ENCODE results near the gene ILF2.
"Not testable (repeated sequence)": the region's sequence is repeated elsewhere in the genome, so short reads cannot be mapped to it uniquely, and the experiment has no call there.

ILF2 gene

DNA sequence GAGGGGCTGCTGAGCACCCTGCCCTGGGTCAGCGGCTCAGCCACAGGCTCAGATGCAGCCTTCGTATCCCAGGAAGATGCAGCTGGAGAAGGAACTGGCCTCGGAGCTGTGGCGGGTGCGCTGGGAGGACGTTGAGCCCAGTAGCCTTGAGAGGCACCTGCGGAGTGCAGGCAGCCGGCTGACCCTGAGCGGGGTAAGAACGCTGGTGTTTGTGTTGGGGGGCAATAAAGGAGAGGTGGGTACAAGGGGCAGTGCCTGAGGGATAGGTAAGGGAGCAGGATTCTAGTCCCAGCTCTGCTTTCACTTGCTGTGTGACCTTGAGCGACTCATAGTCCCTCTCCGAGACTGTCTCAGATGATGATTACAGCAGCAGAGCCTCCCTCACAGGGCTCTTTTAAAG is 14.1 kb upstream of the ILF2 start:
- Histone ChIP-seq H3K27ac (no peak overlapping the region), H3K9ac (ENCODE audit: insufficient read length) (no peak overlapping the region), H3K36me3 (ENCODE audit: insufficient read depth, low read length) (no peaks in the 10 kb centered on the region), H3K4me3 (no peak overlapping the region), H3K9me3 (ENCODE audit: low read depth, low read length) (no peaks in the 10 kb centered on the region)
- TF ChIP-seq POLR2AphosphoS5 (IDR thresholded peaks at IDR 0.05; ENCODE audit: borderline replicate concordance, low read depth, low read length) (no peak), FOXP2 (optimal IDR thresholded peaks at IDR 0.05; ENCODE audit: control extremely low read depth, extremely low read length, insufficient read depth) (no peak), EZH2 (IDR thresholded peaks at IDR 0.05) (no peak)
- no peak for DNase-seq (ENCODE audit: low read depth, low spot score)

GRCh38 chr1:153683854-153684253 is 13.1 kb upstream of the ILF2 start:
- no peak overlapping the region for H3K9ac ChIP-seq (ENCODE audit: insufficient read length)
- H3K27ac ChIP-seq = no peak overlapping the region
- no peaks in the 10 kb centered on the region for H3K9me3 ChIP-seq (ENCODE audit: low read depth, low read length)
- H3K36me3 ChIP-seq (ENCODE audit: insufficient read depth, low read length) = no peaks in the 10 kb centered on the region
- H3K4me3 ChIP-seq = no peak overlapping the region
- no peak for TF ChIP-seq POLR2AphosphoS5 (IDR thresholded peaks at IDR 0.05; ENCODE audit: borderline replicate concordance, low read depth, low read length)
- no peak for TF ChIP-seq EZH2 (IDR thresholded peaks at IDR 0.05)
- TF ChIP-seq FOXP2 (optimal IDR thresholded peaks at IDR 0.05; ENCODE audit: control extremely low read depth, extremely low read length, insufficient read depth) = no peak
- no peak for DNase-seq (ENCODE audit: low read depth, low spot score)

GRCh38 chr1:153682730-153683129 is 11.9 kb upstream of the ILF2 start:
- Histone ChIP-seq H3K4me3 (no peak overlapping the region), H3K36me3 (ENCODE audit: insufficient read depth, low read length) (no peaks in the 10 kb centered on the region), H3K9ac (ENCODE audit: insufficient read length) (no peak overlapping the region), H3K27ac (no peak overlapping the region), H3K9me3 (ENCODE audit: low read depth, low read length) (no peaks in the 10 kb centered on the region)
- TF ChIP-seq POLR2AphosphoS5 (IDR thresholded peaks at IDR 0.05; ENCODE audit: borderline replicate concordance, low read depth, low read length) = no peak
- no peak for TF ChIP-seq EZH2 (IDR thresholded peaks at IDR 0.05)
- TF ChIP-seq FOXP2 (optimal IDR thresholded peaks at IDR 0.05; ENCODE audit: control extremely low read depth, extremely low read length, insufficient read depth) = no peak
- no peak for DNase-seq (ENCODE audit: low read depth, low spot score)

DNA sequence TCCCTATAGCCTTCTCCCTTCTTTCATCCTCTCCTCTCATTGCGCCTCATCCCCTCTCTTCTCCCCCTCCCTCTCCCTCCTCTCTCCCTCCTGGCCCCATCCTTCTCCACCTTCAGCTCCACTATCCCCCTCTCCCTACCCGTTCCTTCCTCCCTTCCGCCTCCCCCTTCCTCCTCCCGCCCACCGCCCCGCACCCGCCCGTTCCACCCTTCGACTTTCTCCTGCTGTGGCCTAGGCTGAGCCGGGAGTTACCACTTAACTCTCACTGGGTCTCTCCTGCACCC is 9.3 kb upstream of the ILF2 start:
- H3K4me3 ChIP-seq = peak overlapping the region; percentile 76
- H3K9ac ChIP-seq (ENCODE audit: insufficient read length) = no peak overlapping the region
- TF ChIP-seq EZH2 (IDR thresholded peaks at IDR 0.05) (no peak), FOXP2 (optimal IDR thresholded peaks at IDR 0.05; ENCODE audit: control extremely low read depth, extremely low read length, insufficient read depth) (no peak), POLR2AphosphoS5 (IDR thresholded peaks at IDR 0.05; ENCODE audit: borderline replicate concordance, low read depth, low read length) (no peak)
- DNase-seq (ENCODE audit: low read depth, low spot score) = no peak
- no peaks in the 10 kb centered on the region for H3K36me3 ChIP-seq (ENCODE audit: insufficient read depth, low read length)
- no peaks in the 10 kb centered on the region for H3K9me3 ChIP-seq (ENCODE audit: low read depth, low read length)
- no peak overlapping the region for H3K27ac ChIP-seq

DNA sequence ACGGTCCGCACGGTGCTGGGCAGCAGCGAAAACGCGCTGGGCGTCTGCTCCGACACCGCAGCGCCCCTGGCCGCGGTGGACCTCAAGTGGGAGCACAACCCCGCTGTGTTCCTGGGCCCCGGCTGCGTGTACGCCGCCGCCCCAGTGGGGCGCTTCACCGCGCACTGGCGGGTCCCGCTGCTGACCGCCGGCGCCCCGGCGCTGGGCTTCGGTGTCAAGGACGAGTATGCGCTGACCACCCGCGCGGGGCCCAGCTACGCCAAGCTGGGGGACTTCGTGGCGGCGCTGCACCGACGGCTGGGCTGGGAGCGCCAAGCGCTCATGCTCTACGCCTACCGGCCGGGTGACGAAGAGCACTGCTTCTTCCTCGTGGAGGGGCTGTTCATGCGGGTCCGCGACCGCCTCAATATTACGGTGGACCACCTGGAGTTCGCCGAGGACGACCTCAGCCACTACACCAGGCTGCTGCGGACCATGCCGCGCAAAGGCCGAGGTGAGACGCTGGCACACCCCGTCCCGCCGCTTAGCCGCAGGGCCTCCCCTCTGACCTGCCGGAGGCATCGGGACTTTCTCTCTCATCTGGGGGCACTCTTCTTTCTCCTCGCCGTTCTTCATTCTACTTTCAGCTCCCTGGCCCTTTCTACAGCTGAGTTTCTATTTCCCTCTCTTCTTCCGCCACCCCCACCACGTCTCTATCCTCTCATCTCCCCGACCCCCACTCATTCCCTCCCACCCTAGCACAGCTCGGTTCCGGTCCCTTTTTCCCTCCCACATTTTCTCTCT is 8.7 kb upstream of the ILF2 start:
- Histone ChIP-seq H3K9me3 (ENCODE audit: low read depth, low read length) (no peaks in the 10 kb centered on the region), H3K27ac (no peak overlapping the region), H3K9ac (ENCODE audit: insufficient read length) (no peak overlapping the region), H3K4me3 (peak overlapping the region; percentile 76), H3K36me3 (ENCODE audit: insufficient read depth, low read length) (no peaks in the 10 kb centered on the region)
- TF ChIP-seq EZH2 (IDR thresholded peaks at IDR 0.05) = peak; percentile 74
- no peak for TF ChIP-seq FOXP2 (optimal IDR thresholded peaks at IDR 0.05; ENCODE audit: control extremely low read depth, extremely low read length, insufficient read depth)
- DNase-seq (ENCODE audit: low read depth, low spot score) = no peak

DNA sequence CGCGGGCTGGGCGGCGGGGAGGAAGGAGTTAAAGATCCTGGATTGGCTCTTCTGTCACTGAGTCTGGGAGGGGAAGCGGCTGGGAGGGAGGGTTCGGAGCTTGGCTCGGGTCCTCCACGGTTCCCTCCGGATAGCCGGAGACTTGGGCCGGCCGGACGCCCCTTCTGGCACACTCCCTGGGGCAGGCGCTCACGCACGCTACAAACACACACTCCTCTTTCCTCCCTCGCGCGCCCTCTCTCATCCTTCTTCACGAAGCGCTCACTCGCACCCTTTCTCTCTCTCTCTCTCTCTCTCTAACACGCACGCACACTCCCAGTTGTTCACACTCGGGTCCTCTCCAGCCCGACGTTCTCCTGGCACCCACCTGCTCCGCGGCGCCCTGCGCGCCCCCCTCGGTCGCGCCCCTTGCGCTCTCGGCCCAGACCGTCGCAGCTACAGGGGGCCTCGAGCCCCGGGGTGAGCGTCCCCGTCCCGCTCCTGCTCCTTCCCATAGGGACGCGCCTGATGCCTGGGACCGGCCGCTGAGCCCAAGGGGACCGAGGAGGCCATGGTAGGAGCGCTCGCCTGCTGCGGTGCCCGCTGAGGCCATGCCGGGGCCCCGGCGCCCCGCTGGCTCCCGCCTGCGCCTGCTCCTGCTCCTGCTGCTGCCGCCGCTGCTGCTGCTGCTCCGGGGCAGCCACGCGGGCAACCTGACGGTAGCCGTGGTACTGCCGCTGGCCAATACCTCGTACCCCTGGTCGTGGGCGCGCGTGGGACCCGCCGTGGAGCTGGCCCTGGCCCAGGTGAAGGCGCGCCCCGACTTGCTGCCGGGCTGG is 7.9 kb upstream of the ILF2 start, which contains the start of gene NPR1:
Gene NPR1, plus strand, starts transcription at position 170 of the 818 bp plus-strand sequence. Its CDS starts 421 bp downstream, at position 591.
- peak within 1 kb of the TSS; percentile 76 for H3K4me3 ChIP-seq
- no peak within 1 kb of the TSS for H3K9ac ChIP-seq (ENCODE audit: insufficient read length)
- no peak for TF ChIP-seq POLR2AphosphoS5 (IDR thresholded peaks at IDR 0.05; ENCODE audit: borderline replicate concordance, low read depth, low read length)
- TF ChIP-seq EZH2 (IDR thresholded peaks at IDR 0.05) = no peak
- TF ChIP-seq FOXP2 (optimal IDR thresholded peaks at IDR 0.05; ENCODE audit: control extremely low read depth, extremely low read length, insufficient read depth) = no peak
- no peak for DNase-seq (ENCODE audit: low read depth, low spot score)
- H3K36me3 ChIP-seq (ENCODE audit: insufficient read depth, low read length) = no peaks in the 10 kb centered on the region
- no peaks in the 10 kb centered on the region for H3K9me3 ChIP-seq (ENCODE audit: low read depth, low read length)
- no peak within 1 kb of the TSS for H3K27ac ChIP-seq

GRCh38 chr1:153677718-153678518 is 7.1 kb upstream of the ILF2 start:
- DNase-seq (ENCODE audit: low read depth, low spot score) = no peak
- H3K36me3 ChIP-seq (ENCODE audit: insufficient read depth, low read length) = no peaks in the 10 kb centered on the region
- H3K4me3 ChIP-seq = peak overlapping the region; percentile 76
- no peaks in the 10 kb centered on the region for H3K9me3 ChIP-seq (ENCODE audit: low read depth, low read length)
- no peak overlapping the region for H3K9ac ChIP-seq (ENCODE audit: insufficient read length)
- TF ChIP-seq FOXP2 (optimal IDR thresholded peaks at IDR 0.05; ENCODE audit: control extremely low read depth, extremely low read length, insufficient read depth) (no peak), EZH2 (IDR thresholded peaks at IDR 0.05) (no peak), POLR2AphosphoS5 (IDR thresholded peaks at IDR 0.05; ENCODE audit: borderline replicate concordance, low read depth, low read length) (no peak)
- no peak overlapping the region for H3K27ac ChIP-seq

- DNase-seq (ENCODE audit: low read depth, low spot score) = no peak
- Histone ChIP-seq H3K27ac (no peak overlapping the region), H3K9ac (ENCODE audit: insufficient read length) (no peak overlapping the region), H3K4me3 (no peak overlapping the region), H3K36me3 (ENCODE audit: insufficient read depth, low read length) (peaks cover 17% of the 10 kb centered on the region), H3K9me3 (ENCODE audit: low read depth, low read length) (no peaks in the 10 kb centered on the region)
- no peak for TF ChIP-seq EZH2 (IDR thresholded peaks at IDR 0.05)
- no peak for TF ChIP-seq POLR2AphosphoS5 (IDR thresholded peaks at IDR 0.05; ENCODE audit: borderline replicate concordance, low read depth, low read length)
- TF ChIP-seq FOXP2 (optimal IDR thresholded peaks at IDR 0.05; ENCODE audit: control extremely low read depth, extremely low read length, insufficient read depth) = no peak
Measured at GRCh38 chr1:153673511-153673910, 2.7 kb upstream of the ILF2 start.

DNA sequence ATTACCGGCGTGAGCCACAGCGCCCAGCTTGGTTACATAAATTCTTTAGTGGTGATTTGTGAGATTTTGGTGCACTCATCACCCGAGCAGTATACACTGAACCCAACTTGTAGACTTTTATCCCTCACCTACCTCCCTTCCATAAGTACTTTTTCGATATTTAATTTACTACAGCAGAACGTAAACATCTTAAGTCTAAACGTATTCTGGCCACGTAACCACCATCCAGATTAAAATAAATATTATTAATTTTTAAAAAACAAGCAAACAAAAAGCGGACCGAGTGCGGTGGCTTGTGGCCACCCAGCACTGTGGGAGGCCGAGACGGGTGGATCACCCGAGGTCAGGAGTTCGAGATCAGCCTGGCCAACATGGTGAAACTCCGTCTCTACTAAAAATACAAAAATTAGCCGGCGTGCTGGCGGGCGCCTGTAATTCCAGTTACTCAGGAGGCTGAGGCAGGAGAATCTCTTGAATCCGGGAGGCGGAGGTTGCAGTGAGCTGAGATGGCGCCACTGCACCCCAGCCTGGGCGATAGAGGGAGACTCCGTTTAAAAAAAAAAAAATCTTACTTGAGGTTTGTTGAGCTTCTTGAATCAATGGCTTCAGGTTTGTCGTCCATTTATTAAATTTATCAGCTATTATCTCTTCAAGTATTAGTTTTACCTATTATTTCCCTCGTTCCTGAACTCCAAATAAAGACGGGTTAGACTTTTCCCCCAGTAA is 998 bp upstream of the ILF2 start:
- H3K9me3 ChIP-seq (ENCODE audit: low read depth, low read length) = not testable (repeated sequence)
- Histone ChIP-seq H3K36me3 (ENCODE audit: insufficient read depth, low read length) (peaks cover 35% of the 10 kb centered on the region), H3K4me3 (peak overlapping the region; percentile 87), H3K27ac (peak overlapping the region; percentile 88), H3K9ac (ENCODE audit: insufficient read length) (peak overlapping the region; percentile 76)
- DNase-seq (ENCODE audit: low read depth, low spot score) = peak; percentile 39

All from SK-N-MC (cell line).